Activated CD4-positive, alpha-beta T cell treated with anti-CD3 and anti-CD28 coated beads, Interleukin-2, amount 10 ng/mL, durations not matched to agents 24 days and 14 days (primary cell): ENCODE results near the gene CLEC10A. TPM values are rescaled to one million over a fixed set of nuclear protein-coding genes. Genes with fewer than 3 reads are reported as not detected.

Experiments
- DNase-seq: peaks from one replicate; pipeline ENCODE4 v3.0.0; 2022
- H3K27ac Mint-ChIP-seq: one replicate; pipeline ENCODE4 v1.8.0; 2022; ENCODE audit warnings: mild to moderate bottlenecking, mixed read lengths
- H3K27me3 Mint-ChIP-seq: one replicate; pipeline ENCODE4 v1.8.0; 2022; ENCODE audit warnings: mixed read lengths
- H3K36me3 Mint-ChIP-seq: one replicate; pipeline ENCODE4 v1.8.0; 2022; ENCODE audit warnings: low read depth, mild to moderate bottlenecking, mixed read lengths
- H3K4me1 Mint-ChIP-seq: one replicate; pipeline ENCODE4 v1.8.0; 2021; ENCODE audit warnings: mixed read lengths
- H3K4me3 Mint-ChIP-seq: one replicate; pipeline ENCODE4 v1.8.0; 2022; ENCODE audit warnings: mild to moderate bottlenecking, moderate library complexity, mixed read lengths
- H3K9me3 Mint-ChIP-seq: one replicate; pipeline ENCODE4 v1.8.0; 2021; ENCODE audit warnings: mixed read lengths
- intact Hi-C: fragments of 100-400 bp; cut with micrococcal nuclease; formaldehyde crosslinking; loops from one replicate; pipeline ENCODE4 v1.15.1; 2023
- total RNA-seq: library from RNA; stranded (reverse); gene quantifications from 2 replicates; pipeline ENCODE4 v1.2.3, GENCODE V29; 2022

The CLEC10A gene
- total RNA-seq, 1 donor from 2014 or later: not detected

DNA sequence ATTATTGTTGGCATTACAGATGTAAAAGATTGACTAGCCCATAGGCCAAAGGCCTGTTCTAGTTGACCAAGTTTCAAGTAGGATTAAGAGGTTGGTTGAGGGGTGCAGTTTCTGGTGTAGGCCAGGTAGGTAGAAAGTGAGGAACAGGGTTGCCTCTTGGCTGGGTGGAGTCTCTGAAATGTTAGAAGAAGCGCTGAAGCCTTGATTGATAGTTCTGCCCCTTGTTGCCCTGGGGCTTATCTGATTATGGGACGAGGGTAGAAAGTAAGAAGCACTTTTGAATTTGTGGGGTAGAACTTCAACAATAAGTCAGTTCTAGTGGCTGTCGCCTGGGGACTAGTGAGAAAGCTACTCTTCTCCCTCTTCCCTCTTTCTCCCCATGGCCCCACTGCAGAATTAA lies 51.0 kb downstream of the CLEC10A start:
- Mint-ChIP-seq H3K27ac (peak overlapping the region; percentile 89), H3K9me3 (peaks cover 6% of the 10 kb centered on the region), H3K27me3 (no peaks in the 10 kb centered on the region), H3K4me3 (peak overlapping the region; percentile 81), H3K4me1 (peaks cover 47% of the 10 kb centered on the region), H3K36me3 (peaks cover 9% of the 10 kb centered on the region)
- DNase-seq: no peak
- intact Hi-C loops: no loop called here

DNA sequence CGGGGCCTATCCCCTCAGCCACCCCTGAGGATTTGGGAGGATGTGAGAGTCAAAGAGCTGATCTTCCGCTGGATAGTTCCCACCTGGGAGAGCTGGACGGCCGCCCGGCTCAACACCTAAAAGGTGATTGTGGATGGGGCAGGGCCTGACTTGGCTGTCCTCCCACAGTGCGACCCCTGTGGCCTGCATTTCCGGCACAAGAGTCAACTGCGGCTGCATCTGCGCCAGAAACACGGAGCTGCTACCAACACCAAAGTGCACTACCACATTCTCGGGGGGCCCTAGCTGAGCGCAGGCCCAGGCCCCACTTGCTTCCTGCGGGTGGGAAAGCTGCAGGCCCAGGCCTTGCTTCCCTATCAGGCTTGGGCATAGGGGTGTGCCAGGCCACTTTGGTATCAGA lies 52.7 kb downstream of the CLEC10A start:
- no peak for DNase-seq
- Mint-ChIP-seq H3K36me3 (peaks cover 7% of the 10 kb centered on the region), H3K27me3 (no peaks in the 10 kb centered on the region), H3K27ac (peak overlapping the region; percentile 48), H3K4me3 (no peak overlapping the region), H3K4me1 (peaks cover 53% of the 10 kb centered on the region), H3K9me3 (peaks cover 6% of the 10 kb centered on the region)
- intact Hi-C loops: no loop called here

DNA sequence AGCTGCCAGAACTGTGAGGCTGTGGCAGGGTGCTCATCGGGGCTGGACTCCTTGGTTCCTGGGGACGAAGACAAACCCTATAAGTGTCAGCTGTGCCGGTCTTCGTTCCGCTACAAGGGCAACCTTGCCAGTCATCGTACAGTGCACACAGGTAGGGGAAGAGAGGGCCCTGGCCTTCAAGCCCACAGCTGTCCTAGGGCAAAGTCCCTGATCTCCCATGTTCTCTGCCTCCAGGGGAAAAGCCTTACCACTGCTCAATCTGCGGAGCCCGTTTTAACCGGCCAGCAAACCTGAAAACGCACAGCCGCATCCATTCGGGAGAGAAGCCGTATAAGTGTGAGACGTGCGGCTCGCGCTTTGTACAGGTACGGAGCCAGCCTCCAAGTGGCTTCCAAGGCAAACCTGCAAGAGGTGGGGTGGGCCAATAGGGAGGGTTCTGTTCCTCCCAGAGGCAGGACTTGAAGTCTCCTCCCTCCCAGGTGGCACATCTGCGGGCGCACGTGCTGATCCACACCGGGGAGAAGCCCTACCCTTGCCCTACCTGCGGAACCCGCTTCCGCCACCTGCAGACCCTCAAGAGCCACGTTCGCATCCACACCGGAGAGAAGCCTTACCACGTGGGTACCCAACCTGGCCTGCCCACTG lies 53.5 kb downstream of the CLEC10A start:
- H3K9me3 Mint-ChIP-seq: peaks cover 6% of the 10 kb centered on the region
- intact Hi-C loops: no loop called here
- peaks cover 52% of the 10 kb centered on the region for H3K4me1 Mint-ChIP-seq
- H3K36me3 Mint-ChIP-seq: peaks cover 7% of the 10 kb centered on the region
- no peak overlapping the region for H3K27ac Mint-ChIP-seq
- DNase-seq: no peak
- no peaks in the 10 kb centered on the region for H3K27me3 Mint-ChIP-seq
- H3K4me3 Mint-ChIP-seq: no peak overlapping the region

DNA sequence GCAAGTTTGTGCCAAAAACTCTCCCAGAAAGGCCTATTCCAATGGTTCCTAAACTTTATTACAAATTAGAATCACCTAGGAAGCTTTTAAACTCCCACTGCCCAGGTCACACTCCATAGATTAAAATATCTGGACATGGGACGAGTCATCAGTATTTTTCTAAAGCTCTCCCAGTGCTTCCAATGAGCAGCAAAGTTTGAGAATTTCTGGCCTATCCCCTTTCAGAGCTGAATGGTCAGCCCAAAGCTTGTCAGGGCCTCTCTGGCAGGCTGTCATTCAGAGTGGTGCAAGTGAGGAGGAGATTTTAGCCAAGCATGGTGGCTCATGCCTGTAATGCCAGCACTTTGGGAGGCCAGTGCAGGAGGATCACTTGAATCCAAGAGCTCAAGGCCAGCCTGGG lies 54.8 kb downstream of the CLEC10A start:
- DNase-seq: no peak
- Mint-ChIP-seq H3K27ac (no peak overlapping the region), H3K36me3 (peaks cover 7% of the 10 kb centered on the region), H3K4me3 (no peak overlapping the region), H3K27me3 (no peaks in the 10 kb centered on the region), H3K9me3 (peaks cover 6% of the 10 kb centered on the region), H3K4me1 (peaks cover 59% of the 10 kb centered on the region)
- intact Hi-C loops: no loop called here

Other genes starting within 250 kb of the CLEC10A start
- not detected in 2 replicates for gene TEKT1, start 248.5 kb downstream of the CLEC10A start, total RNA-seq
- gene ALOX12, start 84.2 kb downstream of the CLEC10A start, total RNA-seq: not detected in 2 replicates
- 128 and 131 TPM in 2 replicates for gene RNASEK, start 67.6 kb downstream of the CLEC10A start, total RNA-seq
- gene BCL6B, start 57.2 kb downstream of the CLEC10A start, total RNA-seq: 0.90 and 0.91 TPM in 2 replicates
- gene SLC16A13, start 44.2 kb downstream of the CLEC10A start, total RNA-seq: 12.4 and 13.5 TPM in 2 replicates
- gene SLC16A11, start 36.2 kb downstream of the CLEC10A start, total RNA-seq: 0.16 and 0.40 TPM in 2 replicates
- not detected in 2 replicates for gene ASGR2, start 34.6 kb upstream of the CLEC10A start, total RNA-seq
- 1.8 and 1.9 TPM in 2 replicates for gene ASGR1, start 99.1 kb upstream of the CLEC10A start, total RNA-seq
- 12.4 and 14.0 TPM in 2 replicates for gene DLG4, start 139.6 kb upstream of the CLEC10A start, total RNA-seq
- gene ACADVL, start 139.7 kb upstream of the CLEC10A start, total RNA-seq: 244 and 267 TPM in 2 replicates
- 71.1 and 77.7 TPM in 2 replicates for gene DVL2, start 154.3 kb upstream of the CLEC10A start, total RNA-seq
- gene PHF23, start 159.2 kb upstream of the CLEC10A start, total RNA-seq: 46.2 and 51.7 TPM in 2 replicates
- gene GABARAP, start 162.2 kb upstream of the CLEC10A start, total RNA-seq: 124 and 126 TPM in 2 replicates
- 188 and 190 TPM in 2 replicates for gene CTDNEP1, start 171.5 kb upstream of the CLEC10A start, total RNA-seq
- gene ELP5, start 172.0 kb upstream of the CLEC10A start, total RNA-seq: 74.3 and 76.8 TPM in 2 replicates
- 0.31 and 0.40 TPM in 2 replicates for gene CLDN7, start 182.2 kb upstream of the CLEC10A start, total RNA-seq
- gene SLC2A4, start 201.5 kb upstream of the CLEC10A start, total RNA-seq: 0.17 and 0.37 TPM in 2 replicates
- 0.21 and 0.33 TPM in 2 replicates for gene YBX2, start 214.4 kb upstream of the CLEC10A start, total RNA-seq
- gene EIF5A, start 227.4 kb upstream of the CLEC10A start, total RNA-seq: 1,303 and 1,327 TPM in 2 replicates
- 51.5 and 56.2 TPM in 2 replicates for gene GPS2, start 235.1 kb upstream of the CLEC10A start, total RNA-seq
- 59.3 and 59.6 TPM in 2 replicates for gene NEURL4, start 249.1 kb upstream of the CLEC10A start, total RNA-seq